K562 (cell line): ENCODE measurements around the gene KMT2E. TPM values are rescaled to one million over a fixed set of nuclear protein-coding genes. Genes with fewer than 3 reads are reported as not detected.

Experiments used
- E2F1 ChIP-seq: sonication (generic); formaldehyde crosslinking; IDR thresholded peaks from 2 replicates; pipeline ENCODE4 v1.8.1; 2023; ENCODE audit warnings: mild to moderate bottlenecking, missing genetic modification reagents, moderate library complexity
- GATAD2A ChIP-seq: fragments of 450-650 bp; IDR thresholded peaks from 2 replicates; pipeline ENCODE4 v1.6.1; 2017
- HEY1 ChIP-seq: fragments of 250-450 bp; sonication (Bioruptor Pico); IDR thresholded peaks from 2 replicates; pipeline ENCODE4 v1.5.0; 2020; ENCODE audit warnings: mild to moderate bottlenecking, moderate library complexity, borderline replicate concordance
- IRF9 ChIP-seq: fragments of 450-650 bp; IDR thresholded peaks from 2 replicates; pipeline ENCODE4 v1.6.1; 2016; ENCODE audit warnings: missing biosample characterization, missing genetic modification characterization
- JUNB ChIP-seq: fragments of 450-650 bp; formaldehyde crosslinking; conservative IDR thresholded peaks from 2 replicates; pipeline ENCODE4 v1.4.0; 2020; ENCODE audit warnings: mild to moderate bottlenecking
- KAT7 ChIP-seq: sonication (generic); formaldehyde crosslinking; IDR thresholded peaks from 2 replicates; pipeline ENCODE4 v1.8.0; 2022; ENCODE audit warnings: missing genetic modification reagents, mild to moderate bottlenecking, borderline replicate concordance
- KDM4B ChIP-seq, 2 experiments: fragments of 450-650 bp in 1 of 2; sonication (generic) in 1 of 2; IDR thresholded peaks; 2 replicates each; pipeline ENCODE4 v1.6.1; 2016 to 2017; ENCODE audit warnings: borderline replicate concordance in 2 of 2, antibody characterized with exemption in 1 of 2, low read depth in 1 of 2, mild to moderate bottlenecking in 1 of 2
- NCOA6 ChIP-seq: fragments of 450-650 bp; IDR thresholded peaks from 2 replicates; pipeline ENCODE4 v1.6.1; 2017; ENCODE audit warnings: mild to moderate bottlenecking
- NELFE ChIP-seq: IDR thresholded peaks from 2 replicates; pipeline ENCODE4 v1.6.1; 2011; ENCODE audit warnings: mild to moderate bottlenecking; ENCODE audit not compliant: insufficient read depth, insufficient read length
- PHF21A ChIP-seq: fragments of 450-650 bp; IDR thresholded peaks from 2 replicates; pipeline ENCODE4 v1.6.1; 2017; ENCODE audit warnings: low read depth, borderline replicate concordance
- PTTG1 ChIP-seq: fragments of 450-650 bp; IDR thresholded peaks from 2 replicates; pipeline ENCODE4 v1.6.1; 2016; ENCODE audit warnings: low read depth, mild to moderate bottlenecking, missing genetic modification characterization, missing compliant biosample characterization
- RCOR1 ChIP-seq, 2 experiments: IDR thresholded peaks; 2 replicates each; pipeline ENCODE4 v1.6.1; 2012; ENCODE audit warnings: low read depth in 2 of 2, low read length in 2 of 2, borderline replicate concordance in 1 of 2, improper control_type of control experiment in 1 of 2
- SETDB1 ChIP-seq: IDR thresholded peaks from one replicate; pipeline ENCODE4 v1.6.1; 2012; ENCODE audit warnings: low read length, control low read depth, inconsistent platforms
- SREBF1 ChIP-seq: fragments of 150-350 bp; IDR thresholded peaks from 2 replicates; pipeline ENCODE4 v1.6.1; 2014; ENCODE audit warnings: antibody characterized with exemption, low read depth, low read length, borderline replicate concordance
- ZC3H8 ChIP-seq: fragments of 450-650 bp; IDR thresholded peaks from 2 replicates; pipeline ENCODE4 v1.6.1; 2017
- ZFPM2 ChIP-seq: fragments of 250-450 bp; sonication (Bioruptor Pico); IDR thresholded peaks from 2 replicates; pipeline ENCODE4 v1.5.1; 2022; ENCODE audit warnings: mild to moderate bottlenecking
- ZNF23 ChIP-seq: fragments of 250-450 bp; sonication (Bioruptor Pico); IDR thresholded peaks from 2 replicates; pipeline ENCODE4 v1.4.0; 2020; ENCODE audit warnings: mild to moderate bottlenecking
- ZNF347 ChIP-seq: fragments of 450-650 bp; formaldehyde crosslinking; IDR thresholded peaks from 2 replicates; pipeline ENCODE4 v1.4.0; 2020; ENCODE audit warnings: low read depth, mild to moderate bottlenecking, moderate library complexity
- ZNF398 ChIP-seq: fragments of 250-450 bp; sonication (Bioruptor Pico); IDR thresholded peaks from 2 replicates; pipeline ENCODE4 v1.8.0; 2021; ENCODE audit warnings: moderate library complexity, mild to moderate bottlenecking, inconsistent platforms
- ZNF551 ChIP-seq: fragments of 250-450 bp; sonication (Bioruptor Pico); IDR thresholded peaks from 2 replicates; pipeline ENCODE4 v1.5.0; 2021; ENCODE audit warnings: mild to moderate bottlenecking, moderate library complexity
- polyA plus RNA-seq, 8 experiments: library from polyadenylated mRNA; depleted of rRNA in 4 of 8; stranded (reverse) in 5 of 8; unstranded in 3 of 8; fragments of >200 nt; fragmentation: Nextera tagmentation in 2 of 8; fragmentation: Illumina TruSeq in 1 of 8; extraction: Ambion mirVana in 2 of 8; extraction: Trizol in 1 of 8; gene quantifications; 2 replicates each; pipeline versions ENCODE4 v1.2.1 to v1.2.3, GENCODE V29; 2011 to 2014; ENCODE audit warnings: inconsistent platforms in 1 of 8, missing spikeins in 1 of 8
- total RNA-seq, 7 experiments: library from RNA; depleted of rRNA in 6 of 7; stranded (reverse); fragments of >200 nt in 6 of 7; fragmentation: Illumina TruSeq in 2 of 7; extraction: Trizol in 2 of 7; gene quantifications; 2 replicates each; pipeline versions ENCODE4 v1.2.1 to v1.2.3, GENCODE V29; 2011 to 2021; ENCODE audit warnings: low replicate concordance in 1 of 7
- TF ChIP-seq, protein P1 (sequence below): IDR thresholded peaks from 3 replicates; pipeline ENCODE4 v1.6.1; 2011; ENCODE audit warnings: borderline replicate concordance, mild to moderate bottlenecking, moderate library complexity; ENCODE audit not compliant: insufficient read length; ENCODE audit errors: extremely low read depth

The KMT2E gene
- total and polyA plus RNA-seq, 9 of the 15 experiments (the other 6 are each of a cell fraction or from before 2014, with no cell fraction given), result 8.9 to 55.3 (median 38.1) TPM

DNA sequence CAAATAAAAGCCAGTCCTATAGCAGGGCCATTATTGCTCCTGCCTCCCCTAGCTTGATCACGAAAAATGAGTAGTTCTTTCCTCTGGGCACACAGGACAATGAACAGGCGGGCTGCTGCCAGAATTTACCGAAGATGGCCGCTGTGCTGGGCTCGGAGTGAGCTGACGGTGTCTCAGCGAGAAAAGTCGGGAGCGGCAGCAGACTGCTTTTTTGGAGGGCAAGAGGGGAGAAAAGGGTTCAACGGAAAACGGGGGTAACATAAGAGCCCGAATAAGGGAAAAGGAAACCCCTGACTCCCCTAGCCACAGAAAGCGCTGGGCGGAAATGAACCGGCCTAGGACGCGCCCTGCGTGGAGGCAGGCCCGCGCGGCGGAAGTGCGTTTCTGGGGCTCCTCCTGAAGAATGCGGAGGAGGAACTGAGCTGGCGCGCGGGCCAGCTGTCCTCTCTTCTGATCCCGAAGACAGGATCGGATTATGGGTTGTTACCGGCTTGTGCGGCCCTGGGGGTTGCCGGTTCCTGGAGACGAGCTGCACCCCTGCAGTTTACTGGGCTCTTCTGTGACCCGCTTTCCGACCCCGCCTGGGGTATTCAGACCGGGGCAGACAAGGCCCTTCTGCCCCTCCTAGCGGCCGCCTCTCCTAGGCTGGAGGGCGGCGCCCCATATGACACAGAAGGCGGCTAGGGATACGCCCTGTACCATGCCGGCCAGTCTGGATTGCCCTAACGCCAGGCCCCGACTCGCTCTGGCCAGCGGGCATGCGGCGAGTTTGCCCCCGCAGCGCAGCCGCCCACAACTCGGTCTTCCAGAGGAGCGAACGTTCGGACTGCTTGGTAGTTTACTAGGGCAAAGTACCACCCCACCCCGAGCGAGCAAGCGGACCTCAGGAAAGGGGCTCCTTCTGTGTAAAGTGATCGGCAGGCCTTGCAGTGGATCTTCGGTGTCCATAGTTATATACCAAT, 30.1 kb upstream of the KMT2E start (continued):
- TF ChIP-seq, protein P1, sequence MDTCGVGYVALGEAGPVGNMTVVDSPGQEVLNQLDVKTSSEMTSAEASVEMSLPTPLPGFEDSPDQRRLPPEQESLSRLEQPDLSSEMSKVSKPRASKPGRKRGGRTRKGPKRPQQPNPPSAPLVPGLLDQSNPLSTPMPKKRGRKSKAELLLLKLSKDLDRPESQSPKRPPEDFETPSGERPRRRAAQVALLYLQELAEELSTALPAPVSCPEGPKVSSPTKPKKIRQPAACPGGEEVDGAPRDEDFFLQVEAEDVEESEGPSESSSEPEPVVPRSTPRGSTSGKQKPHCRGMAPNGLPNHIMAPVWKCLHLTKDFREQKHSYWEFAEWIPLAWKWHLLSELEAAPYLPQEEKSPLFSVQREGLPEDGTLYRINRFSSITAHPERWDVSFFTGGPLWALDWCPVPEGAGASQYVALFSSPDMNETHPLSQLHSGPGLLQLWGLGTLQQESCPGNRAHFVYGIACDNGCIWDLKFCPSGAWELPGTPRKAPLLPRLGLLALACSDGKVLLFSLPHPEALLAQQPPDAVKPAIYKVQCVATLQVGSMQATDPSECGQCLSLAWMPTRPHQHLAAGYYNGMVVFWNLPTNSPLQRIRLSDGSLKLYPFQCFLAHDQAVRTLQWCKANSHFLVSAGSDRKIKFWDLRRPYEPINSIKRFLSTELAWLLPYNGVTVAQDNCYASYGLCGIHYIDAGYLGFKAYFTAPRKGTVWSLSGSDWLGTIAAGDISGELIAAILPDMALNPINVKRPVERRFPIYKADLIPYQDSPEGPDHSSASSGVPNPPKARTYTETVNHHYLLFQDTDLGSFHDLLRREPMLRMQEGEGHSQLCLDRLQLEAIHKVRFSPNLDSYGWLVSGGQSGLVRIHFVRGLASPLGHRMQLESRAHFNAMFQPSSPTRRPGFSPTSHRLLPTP, result no peak
- TF ChIP-seq GATAD2A, result peak; percentile 40; the same call in 1 of the 2 replicates
- peak; percentile 48; the same call in 1 of the 2 replicates for TF ChIP-seq HEY1 (CRISPR knock-in tag)
- TF ChIP-seq E2F1 (CRISPR knock-in tag), result no peak; the same call in 1 of the 2 replicates
- no peak for TF ChIP-seq ZNF551 (CRISPR knock-in tag)
- TF ChIP-seq JUNB (CRISPR knock-in tag), result no peak
- no peak for TF ChIP-seq SETDB1
- no peak for TF ChIP-seq ZC3H8
- TF ChIP-seq KDM4B (IDR thresholded peaks at IDR 0.05; ENCODE audit: borderline replicate concordance in 2 of 2, low read depth in 1 of 2), result peak in 1 of 2 experiments; percentile 93; a peak in 1 of 4 replicates
- TF ChIP-seq ZNF347, result no peak
- no peak for TF ChIP-seq NCOA6
- 0 out of 2 replicates have a peak, but pooled peaks have one; percentile 61 for TF ChIP-seq KAT7 (CRISPR knock-in tag)
- no peak for TF ChIP-seq ZFPM2 (CRISPR knock-in tag)
- no peak for TF ChIP-seq SREBF1
- no peak for TF ChIP-seq NELFE
- TF ChIP-seq RCOR1 (IDR thresholded peaks at IDR 0.05; ENCODE audit: borderline replicate concordance in 1 of 2, low read depth in 2 of 2, low read length in 2 of 2), result no peak
- TF ChIP-seq PTTG1 (tag), result no peak
- peak; percentile 44; the same call in 1 of the 2 replicates for TF ChIP-seq ZNF23 (CRISPR knock-in tag)
- no peak for TF ChIP-seq IRF9
- no peak for TF ChIP-seq PHF21A
- no peak for TF ChIP-seq ZNF398 (CRISPR knock-in tag)
